Transverse colon (tissue), 4 donors: ENCODE data around the gene CDC40. TPM values are rescaled to one million over a fixed set of nuclear protein-coding genes. Genes with fewer than 3 reads are reported as not detected.

ENCODE experiments used
- DNase-seq: peaks from one replicate; pipeline ENCODE4 v3.0.0-alpha.2; 2019
- H3K27ac ChIP-seq, 4 donors: fragments of 200-600 bp; sonication (generic); 2 replicates each; pipeline ENCODE4 v1.5.1; 2016 to 2018; ENCODE audit warnings: inconsistent platforms in 4 of 4
- H3K27me3 ChIP-seq: fragments of 200-600 bp; sonication (generic); 2 replicates; pipeline ENCODE4 v1.5.1; 2017; ENCODE audit warnings: inconsistent platforms
- H3K36me3 ChIP-seq, 4 donors: fragments of 200-600 bp; sonication (generic); 2 replicates each; pipeline ENCODE4 v1.5.1; 2017 to 2019; ENCODE audit warnings: inconsistent platforms in 4 of 4
- H3K4me1 ChIP-seq, 4 donors: fragments of 200-600 bp; sonication (generic); 2 replicates each; pipeline ENCODE4 v1.5.1; 2017 to 2020; ENCODE audit warnings: inconsistent platforms in 4 of 4
- H3K4me3 ChIP-seq, 4 donors: fragments of 200-600 bp; sonication (generic); 1 replicate in 1 of 4; 2 replicates in 3 of 4; pipeline versions ENCODE4 v1.5.1 to v1.6.1; 2017 to 2019; ENCODE audit warnings: inconsistent platforms in 4 of 4
- H3K9me3 ChIP-seq, 2 donors: fragments of 200-600 bp; sonication (generic); 2 replicates each; pipeline ENCODE4 v1.5.1; 2017 to 2019; ENCODE audit warnings: inconsistent platforms in 2 of 2
- CTCF ChIP-seq, 5 experiments: fragments of 200-600 bp in 3 of 5; fragments of 450-650 bp in 2 of 5; sonication (generic) in 3 of 5; IDR thresholded peaks; 1 replicate in 2 of 5; 2 replicates in 3 of 5; pipeline ENCODE4 v1.5.1; 2016 to 2017; ENCODE audit warnings: antibody characterized with exemption in 5 of 5, inconsistent platforms in 3 of 5, mild to moderate bottlenecking in 2 of 5, moderate library complexity in 1 of 5
- EP300 ChIP-seq: sonication (generic); formaldehyde crosslinking; IDR thresholded peaks from one replicate; pipeline ENCODE4 v1.6.1; 2017; ENCODE audit warnings: antibody characterized with exemption, low read depth
- POLR2A ChIP-seq: fragments of 450-650 bp; IDR thresholded peaks from one replicate; pipeline ENCODE4 v1.6.1; 2016; ENCODE audit warnings: antibody characterized with exemption, mild to moderate bottlenecking, moderate library complexity
- POLR2AphosphoS5 ChIP-seq, 3 donors: sonication (generic); formaldehyde crosslinking; IDR thresholded peaks; one replicate each; pipeline ENCODE4 v1.6.1; 2016; ENCODE audit warnings: antibody characterized with exemption in 3 of 3
- WGBS, 2 donors: methylation state at CpG; one replicate each; pipeline ENCODE4 v1.1.5; 2018; ENCODE audit warnings: low coverage in 1 of 2; 5-methylcytosine and 5-hydroxymethylcytosine counted together
- in situ Hi-C, 4 donors: fragments of 200-750 bp; cut with MboI; loops; one replicate each; pipeline versions ENCODE4 v1.15.0 to v1.15.1; 2017; ENCODE audit warnings: low sequenced_read_pairs in 3 of 4, low pct_ligation_motif_present in 1 of 4, low pct_unique_long_range_greater_than_20kb in 1 of 4
- intact Hi-C: fragments of 100-400 bp; cut with DNase I; formaldehyde crosslinking; loops from one replicate; pipeline ENCODE4 v1.15.1; 2023; ENCODE audit warnings: low total_unique reads
- total RNA-seq, 4 donors: library from RNA; depleted of rRNA; stranded (reverse); fragments of >200 nt; gene quantifications; one replicate each; pipeline ENCODE4 v1.1.0, GENCODE V29; 2016

The CDC40 gene
- total RNA-seq, 4 donors from 2014 or later = 5.4 to 19.8 (median 17.0) TPM

- H3K4me1 ChIP-seq = peaks cover 14 to 40% (median 30%) of the 10 kb centered on the region in 4 donors
- in situ Hi-C loops = loop anchor here in 2 of 4 donors (10.0 kb wide), 1 partner anchor 216 kb away; no protein-coding TSS in a partner anchor
- TF ChIP-seq POLR2AphosphoS5 (IDR thresholded peaks at IDR 0.05) (peak in 1 of 3 donors; percentile 10), EP300 (no peak), CTCF (IDR thresholded peaks at IDR 0.05) (peak; percentile 51 to 65 (median 53))
- no peaks in the 10 kb centered on the region for H3K9me3 ChIP-seq
- DNase-seq = peak; percentile 42
- H3K27ac ChIP-seq = peak overlapping the region; percentile 86 to 90 (median 88)
- H3K4me3 ChIP-seq = peak overlapping the region; percentile 73 to 84 (median 80)
- peaks cover 3% of the 10 kb centered on the region for H3K27me3 ChIP-seq
- intact Hi-C loops = loop anchor here (2.0 kb wide), 1 partner anchor 212 kb away; no protein-coding TSS in a partner anchor
- 0 to 1% methylated on average over 11 to 44 of the region's 66 CpGs for WGBS, 2 donors
- H3K36me3 ChIP-seq = no peaks in the 10 kb centered on the region
Measured at GRCh38 chr6:110178626-110179405, 1.4 kb upstream of the CDC40 start.

GRCh38 chr6:110179406-110180227 lies 610 bp upstream of the CDC40 start, which contains the start of gene WASF1:
WASF1 (minus strand) TSS chr6:110179670; CDS start chr6:110127601, 52,069 bp downstream.
- Histone ChIP-seq H3K36me3 (no peaks in the 10 kb centered on the region), H3K27me3 (peaks cover 3% of the 10 kb centered on the region), H3K9me3 (no peaks in the 10 kb centered on the region), H3K27ac (peak within 1 kb of the TSS; percentile 86 to 90 (median 88)), H3K4me3 (peak within 1 kb of the TSS; percentile 73 to 84 (median 80)), H3K4me1 (peaks cover 14 to 46% (median 30%) of the 10 kb centered on the region in 4 donors)
- intact Hi-C loops = loop anchor here (2.0 kb wide), 1 partner anchor 211 kb away; no protein-coding TSS in a partner anchor
- DNase-seq = peak; percentile 94
- WGBS, 2 donors = 0% methylated on average over 7 to 56 of the region's 62 CpGs
- in situ Hi-C loops = loop anchor here in 2 of 4 donors (10.0 kb wide), 1 partner anchor 215 kb away; no protein-coding TSS in a partner anchor
- TF ChIP-seq POLR2AphosphoS5 (IDR thresholded peaks at IDR 0.05) (peak in 2 of 3 donors; percentile 7 to 31), POLR2A (no peak)

- H3K27ac ChIP-seq = peak overlapping the region in 2 of 4 donors; percentile 86 to 90
- in situ Hi-C loops = no loop called here
- no peaks in the 10 kb centered on the region for H3K36me3 ChIP-seq
- H3K9me3 ChIP-seq = no peaks in the 10 kb centered on the region
- WGBS, 2 donors = 48 to 57% methylated on average over 6 of the region's 6 CpGs
- intact Hi-C loops = no loop called here
- no peak for TF ChIP-seq EP300
- no peak for TF ChIP-seq CTCF (IDR thresholded peaks at IDR 0.05)
- peaks cover 3% of the 10 kb centered on the region for H3K27me3 ChIP-seq
- no peak for DNase-seq
- H3K4me1 ChIP-seq = peaks cover 14 to 48% (median 30%) of the 10 kb centered on the region in 4 donors
- H3K4me3 ChIP-seq = peak overlapping the region; percentile 26 to 84 (median 80)
Measured at GRCh38 chr6:110181131-110182030, 1.2 kb downstream of the CDC40 start.

GRCh38 chr6:110183292-110183885 lies 3.2 kb downstream of the CDC40 start:
- Histone ChIP-seq H3K4me1 (peaks cover 10 to 51% (median 25%) of the 10 kb centered on the region in 4 donors), H3K27me3 (no peaks in the 10 kb centered on the region), H3K9me3 (no peaks in the 10 kb centered on the region), H3K27ac (no peak overlapping the region), H3K4me3 (no peak overlapping the region), H3K36me3 (no peaks in the 10 kb centered on the region)
- WGBS, 2 donors = 80 to 81% methylated on average over 4 to 5 of the region's 5 CpGs
- TF ChIP-seq CTCF (IDR thresholded peaks at IDR 0.05) (no peak), EP300 (no peak), POLR2A (no peak), POLR2AphosphoS5 (IDR thresholded peaks at IDR 0.05) (no peak)
- DNase-seq = no peak
- in situ Hi-C loops = no loop called here
- intact Hi-C loops = no loop called here
